ENCODE results near the gene CCDC77.

The CCDC77 gene

GRCh38 chr12:484096-484495, 82.7 kb downstream of the CCDC77 start:
- DNase-seq, result no peak

DNA sequence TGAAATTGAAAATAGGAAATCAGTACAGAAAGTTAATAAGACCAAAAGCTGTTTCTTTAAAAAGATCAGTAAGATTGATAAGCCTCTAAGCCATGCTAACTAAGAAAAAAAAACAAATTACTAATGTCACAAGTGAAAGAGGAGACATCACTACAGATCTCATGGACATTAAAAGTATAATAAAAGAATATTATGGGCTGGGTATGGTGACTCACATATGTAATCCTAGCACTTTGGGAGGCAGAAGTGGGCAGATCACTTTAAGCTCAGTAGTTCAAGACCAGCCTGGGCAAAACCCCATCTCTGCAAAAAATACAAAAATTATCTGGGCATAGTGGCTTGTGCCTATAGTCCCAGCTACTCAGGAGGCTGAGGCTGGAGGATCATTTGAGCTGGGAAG, 88.8 kb downstream of the CCDC77 start:
- DNase-seq, result no peak

Data from stimulated activated CD4-positive, alpha-beta T cell treated with anti-CD3 and anti-CD28 coated beads, Interleukin-15, amount 100 ng/mL, for 24 hours (primary cell).